Panc1 (cell line): ENCODE measurements around the gene MAPK7.

Experiments used
- POLR2AphosphoS5 ChIP-seq: IDR thresholded peaks from 2 replicates; pipeline ENCODE4 v1.6.1; 2012; ENCODE audit warnings: mild to moderate bottlenecking, low read depth, low read length, moderate library complexity
- TF ChIP-seq, protein P1 (sequence below): fragments of 450-650 bp; IDR thresholded peaks from 2 replicates; pipeline ENCODE4 v1.5.1; 2017; ENCODE audit warnings: mild to moderate bottlenecking

DNA sequence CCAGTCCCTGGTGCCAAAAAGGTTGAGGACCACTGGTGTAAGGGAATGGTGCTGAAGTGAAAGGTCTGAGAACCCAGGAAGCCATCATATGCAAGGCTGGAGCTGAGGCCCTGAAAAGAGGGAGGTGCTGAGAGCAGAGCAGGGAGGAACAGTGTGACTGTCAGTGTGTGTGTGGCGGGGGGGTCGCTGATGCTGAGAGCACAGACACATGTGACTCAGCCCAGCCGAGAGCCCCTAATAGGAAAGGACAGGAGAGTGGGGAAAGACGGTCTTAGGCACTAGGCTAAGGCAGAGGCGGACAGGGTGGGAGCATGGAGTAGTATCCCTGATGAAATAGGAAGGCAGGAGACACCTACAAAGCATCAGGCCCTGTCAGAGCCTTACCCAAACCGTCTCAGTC is 17.0 kb upstream of the MAPK7 start:
- TF ChIP-seq, protein P1, sequence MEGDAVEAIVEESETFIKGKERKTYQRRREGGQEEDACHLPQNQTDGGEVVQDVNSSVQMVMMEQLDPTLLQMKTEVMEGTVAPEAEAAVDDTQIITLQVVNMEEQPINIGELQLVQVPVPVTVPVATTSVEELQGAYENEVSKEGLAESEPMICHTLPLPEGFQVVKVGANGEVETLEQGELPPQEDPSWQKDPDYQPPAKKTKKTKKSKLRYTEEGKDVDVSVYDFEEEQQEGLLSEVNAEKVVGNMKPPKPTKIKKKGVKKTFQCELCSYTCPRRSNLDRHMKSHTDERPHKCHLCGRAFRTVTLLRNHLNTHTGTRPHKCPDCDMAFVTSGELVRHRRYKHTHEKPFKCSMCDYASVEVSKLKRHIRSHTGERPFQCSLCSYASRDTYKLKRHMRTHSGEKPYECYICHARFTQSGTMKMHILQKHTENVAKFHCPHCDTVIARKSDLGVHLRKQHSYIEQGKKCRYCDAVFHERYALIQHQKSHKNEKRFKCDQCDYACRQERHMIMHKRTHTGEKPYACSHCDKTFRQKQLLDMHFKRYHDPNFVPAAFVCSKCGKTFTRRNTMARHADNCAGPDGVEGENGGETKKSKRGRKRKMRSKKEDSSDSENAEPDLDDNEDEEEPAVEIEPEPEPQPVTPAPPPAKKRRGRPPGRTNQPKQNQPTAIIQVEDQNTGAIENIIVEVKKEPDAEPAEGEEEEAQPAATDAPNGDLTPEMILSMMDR, result no peak
- no peak for TF ChIP-seq POLR2AphosphoS5
